ENCODE data around the gene YES1.
"Not testable (repeated sequence)": the region's sequence is repeated elsewhere in the genome, so short reads cannot be mapped to it uniquely, and the experiment has no call there.

The YES1 gene

GRCh38 chr18:688323-688722, 123.7 kb downstream of the YES1 start:
- no peak overlapping the region for H3K4me3 ChIP-seq (ENCODE audit: low read depth, low read length)
- no peaks in the 10 kb centered on the region for H3K9me3 ChIP-seq (ENCODE audit: control insufficient read depth, insufficient read depth, low read length)
- peaks cover 8% of the 10 kb centered on the region for H3K36me3 ChIP-seq (ENCODE audit: control insufficient read depth, insufficient read depth, low read length)
- H3K4me1 ChIP-seq (ENCODE audit: control insufficient read depth, insufficient read depth, low read length), result peaks cover 15% of the 10 kb centered on the region
- H3K9ac ChIP-seq (ENCODE audit: low read depth, low read length), result no peak overlapping the region
- peaks cover 5% of the 10 kb centered on the region for H3K27me3 ChIP-seq (ENCODE audit: control insufficient read depth, insufficient read depth, low read length)

GRCh38 chr18:686339-687111, 125.5 kb downstream of the YES1 start:
- Histone ChIP-seq H3K4me3 (ENCODE audit: low read depth, low read length) (no peak overlapping the region), H3K27me3 (ENCODE audit: control insufficient read depth, insufficient read depth, low read length) (peaks cover 5% of the 10 kb centered on the region), H3K9ac (ENCODE audit: low read depth, low read length) (no peak overlapping the region), H3K4me1 (ENCODE audit: control insufficient read depth, insufficient read depth, low read length) (peaks cover 15% of the 10 kb centered on the region), H3K36me3 (ENCODE audit: control insufficient read depth, insufficient read depth, low read length) (no peaks in the 10 kb centered on the region), H3K9me3 (ENCODE audit: control insufficient read depth, insufficient read depth, low read length) (no peaks in the 10 kb centered on the region)

- peaks cover 5% of the 10 kb centered on the region for H3K27me3 ChIP-seq (ENCODE audit: control insufficient read depth, insufficient read depth, low read length)
- no peak overlapping the region for H3K4me3 ChIP-seq (ENCODE audit: low read depth, low read length)
- H3K9ac ChIP-seq (ENCODE audit: low read depth, low read length), result no peak overlapping the region
- H3K4me1 ChIP-seq (ENCODE audit: control insufficient read depth, insufficient read depth, low read length), result peaks cover 15% of the 10 kb centered on the region
- H3K9me3 ChIP-seq (ENCODE audit: control insufficient read depth, insufficient read depth, low read length), result no peaks in the 10 kb centered on the region
- H3K36me3 ChIP-seq (ENCODE audit: control insufficient read depth, insufficient read depth, low read length), result no peaks in the 10 kb centered on the region
Observed at GRCh38 chr18:685438-685837, 126.6 kb downstream of the YES1 start.

GRCh38 chr18:683531-683930, 128.5 kb downstream of the YES1 start:
- H3K4me1 ChIP-seq (ENCODE audit: control insufficient read depth, insufficient read depth, low read length), result peaks cover 15% of the 10 kb centered on the region
- H3K9me3 ChIP-seq (ENCODE audit: control insufficient read depth, insufficient read depth, low read length), result no peaks in the 10 kb centered on the region
- H3K4me3 ChIP-seq (ENCODE audit: low read depth, low read length), result no peak overlapping the region
- no peaks in the 10 kb centered on the region for H3K36me3 ChIP-seq (ENCODE audit: control insufficient read depth, insufficient read depth, low read length)
- peaks cover 5% of the 10 kb centered on the region for H3K27me3 ChIP-seq (ENCODE audit: control insufficient read depth, insufficient read depth, low read length)
- H3K9ac ChIP-seq (ENCODE audit: low read depth, low read length), result no peak overlapping the region

- H3K36me3 ChIP-seq (ENCODE audit: control insufficient read depth, insufficient read depth, low read length), result no peaks in the 10 kb centered on the region
- peaks cover 15% of the 10 kb centered on the region for H3K4me1 ChIP-seq (ENCODE audit: control insufficient read depth, insufficient read depth, low read length)
- H3K9ac ChIP-seq (ENCODE audit: low read depth, low read length), result no peak overlapping the region
- no peak overlapping the region for H3K4me3 ChIP-seq (ENCODE audit: low read depth, low read length)
- no peaks in the 10 kb centered on the region for H3K9me3 ChIP-seq (ENCODE audit: control insufficient read depth, insufficient read depth, low read length)
- peaks cover 5% of the 10 kb centered on the region for H3K27me3 ChIP-seq (ENCODE audit: control insufficient read depth, insufficient read depth, low read length)
Observed at GRCh38 chr18:682833-683232, 129.2 kb downstream of the YES1 start.

GRCh38 chr18:682416-682815, 129.6 kb downstream of the YES1 start:
- H3K9ac ChIP-seq (ENCODE audit: low read depth, low read length); H3K36me3 ChIP-seq (ENCODE audit: control insufficient read depth, insufficient read depth, low read length); H3K9me3 ChIP-seq (ENCODE audit: control insufficient read depth, insufficient read depth, low read length); H3K27me3 ChIP-seq (ENCODE audit: control insufficient read depth, insufficient read depth, low read length); H3K4me3 ChIP-seq (ENCODE audit: low read depth, low read length): not testable (repeated sequence)
- peaks cover 15% of the 10 kb centered on the region for H3K4me1 ChIP-seq (ENCODE audit: control insufficient read depth, insufficient read depth, low read length)

GRCh38 chr18:681985-682384, 130.1 kb downstream of the YES1 start:
- no peak overlapping the region for H3K9ac ChIP-seq (ENCODE audit: low read depth, low read length)
- no peaks in the 10 kb centered on the region for H3K9me3 ChIP-seq (ENCODE audit: control insufficient read depth, insufficient read depth, low read length)
- H3K36me3 ChIP-seq (ENCODE audit: control insufficient read depth, insufficient read depth, low read length), result no peaks in the 10 kb centered on the region
- H3K27me3 ChIP-seq (ENCODE audit: control insufficient read depth, insufficient read depth, low read length), result no peaks in the 10 kb centered on the region
- H3K4me1 ChIP-seq (ENCODE audit: control insufficient read depth, insufficient read depth, low read length), result peaks cover 11% of the 10 kb centered on the region
- no peak overlapping the region for H3K4me3 ChIP-seq (ENCODE audit: low read depth, low read length)

- H3K4me3 ChIP-seq (ENCODE audit: low read depth, low read length), result no peak overlapping the region
- H3K9me3 ChIP-seq (ENCODE audit: control insufficient read depth, insufficient read depth, low read length), result no peaks in the 10 kb centered on the region
- peaks cover 4% of the 10 kb centered on the region for H3K36me3 ChIP-seq (ENCODE audit: control insufficient read depth, insufficient read depth, low read length)
Observed at GRCh38 chr18:680392-680791, 131.7 kb downstream of the YES1 start.

GRCh38 chr18:679516-679915, 132.5 kb downstream of the YES1 start:
- Histone ChIP-seq H3K9me3 (ENCODE audit: control insufficient read depth, insufficient read depth, low read length) (no peaks in the 10 kb centered on the region), H3K36me3 (ENCODE audit: control insufficient read depth, insufficient read depth, low read length) (peaks cover 4% of the 10 kb centered on the region), H3K27me3 (ENCODE audit: control insufficient read depth, insufficient read depth, low read length) (no peaks in the 10 kb centered on the region), H3K4me3 (ENCODE audit: low read depth, low read length) (no peak overlapping the region), H3K9ac (ENCODE audit: low read depth, low read length) (peak overlapping the region; percentile 24), H3K4me1 (ENCODE audit: control insufficient read depth, insufficient read depth, low read length) (no peaks in the 10 kb centered on the region)

More at GRCh38 chr18:680392-680791, 131.7 kb downstream of the YES1 start:
- Histone ChIP-seq H3K4me1 (ENCODE audit: control insufficient read depth, insufficient read depth, low read length) (no peaks in the 10 kb centered on the region), H3K9ac (ENCODE audit: low read depth, low read length) (no peak overlapping the region), H3K27me3 (ENCODE audit: control insufficient read depth, insufficient read depth, low read length) (no peaks in the 10 kb centered on the region)

GRCh38 chr18:678482-679182, 133.4 kb downstream of the YES1 start:
- Histone ChIP-seq H3K9ac (ENCODE audit: low read depth, low read length) (no peak overlapping the region), H3K4me1 (ENCODE audit: control insufficient read depth, insufficient read depth, low read length) (no peaks in the 10 kb centered on the region), H3K27me3 (ENCODE audit: control insufficient read depth, insufficient read depth, low read length) (no peaks in the 10 kb centered on the region), H3K9me3 (ENCODE audit: control insufficient read depth, insufficient read depth, low read length) (no peaks in the 10 kb centered on the region), H3K36me3 (ENCODE audit: control insufficient read depth, insufficient read depth, low read length) (peaks cover 4% of the 10 kb centered on the region), H3K4me3 (ENCODE audit: low read depth, low read length) (no peak overlapping the region)

GRCh38 chr18:677951-678381, 134.1 kb downstream of the YES1 start:
- H3K27me3 ChIP-seq (ENCODE audit: control insufficient read depth, insufficient read depth, low read length), result no peaks in the 10 kb centered on the region
- H3K4me1 ChIP-seq (ENCODE audit: control insufficient read depth, insufficient read depth, low read length), result no peaks in the 10 kb centered on the region
- no peak overlapping the region for H3K4me3 ChIP-seq (ENCODE audit: low read depth, low read length)
- H3K9ac ChIP-seq (ENCODE audit: low read depth, low read length), result no peak overlapping the region
- H3K36me3 ChIP-seq (ENCODE audit: control insufficient read depth, insufficient read depth, low read length), result peaks cover 4% of the 10 kb centered on the region
- no peaks in the 10 kb centered on the region for H3K9me3 ChIP-seq (ENCODE audit: control insufficient read depth, insufficient read depth, low read length)

GRCh38 chr18:677145-677544, 134.9 kb downstream of the YES1 start:
- Histone ChIP-seq H3K9me3 (ENCODE audit: control insufficient read depth, insufficient read depth, low read length) (no peaks in the 10 kb centered on the region), H3K27me3 (ENCODE audit: control insufficient read depth, insufficient read depth, low read length) (no peaks in the 10 kb centered on the region), H3K36me3 (ENCODE audit: control insufficient read depth, insufficient read depth, low read length) (peaks cover 4% of the 10 kb centered on the region), H3K4me3 (ENCODE audit: low read depth, low read length) (no peak overlapping the region), H3K9ac (ENCODE audit: low read depth, low read length) (no peak overlapping the region), H3K4me1 (ENCODE audit: control insufficient read depth, insufficient read depth, low read length) (no peaks in the 10 kb centered on the region)
